ENCODE data around the gene PABPN1L. TPM values are rescaled to one million over a fixed set of nuclear protein-coding genes. Genes with fewer than 3 reads are reported as not detected.
"Not testable (repeated sequence)": the region's sequence is repeated elsewhere in the genome, so short reads cannot be mapped to it uniquely, and the experiment has no call there.

PABPN1L gene
- total RNA-seq, 1 donor from 2014 or later, result not detected

- H3K36me3 Mint-ChIP-seq (ENCODE audit: low read depth), result no peaks in the 10 kb centered on the region
- H3K4me3 Mint-ChIP-seq, result no peak overlapping the region
- H3K27me3 Mint-ChIP-seq (ENCODE audit: low read depth), result no peaks in the 10 kb centered on the region
- no peak overlapping the region for H3K27ac Mint-ChIP-seq (ENCODE audit: unreplicated experiment)
- no peaks in the 10 kb centered on the region for H3K4me1 Mint-ChIP-seq
- no peaks in the 10 kb centered on the region for H3K9me3 Mint-ChIP-seq
- DNase-seq (ENCODE audit: low read depth, low spot score), result no peak
- TF ChIP-seq, protein P1, sequence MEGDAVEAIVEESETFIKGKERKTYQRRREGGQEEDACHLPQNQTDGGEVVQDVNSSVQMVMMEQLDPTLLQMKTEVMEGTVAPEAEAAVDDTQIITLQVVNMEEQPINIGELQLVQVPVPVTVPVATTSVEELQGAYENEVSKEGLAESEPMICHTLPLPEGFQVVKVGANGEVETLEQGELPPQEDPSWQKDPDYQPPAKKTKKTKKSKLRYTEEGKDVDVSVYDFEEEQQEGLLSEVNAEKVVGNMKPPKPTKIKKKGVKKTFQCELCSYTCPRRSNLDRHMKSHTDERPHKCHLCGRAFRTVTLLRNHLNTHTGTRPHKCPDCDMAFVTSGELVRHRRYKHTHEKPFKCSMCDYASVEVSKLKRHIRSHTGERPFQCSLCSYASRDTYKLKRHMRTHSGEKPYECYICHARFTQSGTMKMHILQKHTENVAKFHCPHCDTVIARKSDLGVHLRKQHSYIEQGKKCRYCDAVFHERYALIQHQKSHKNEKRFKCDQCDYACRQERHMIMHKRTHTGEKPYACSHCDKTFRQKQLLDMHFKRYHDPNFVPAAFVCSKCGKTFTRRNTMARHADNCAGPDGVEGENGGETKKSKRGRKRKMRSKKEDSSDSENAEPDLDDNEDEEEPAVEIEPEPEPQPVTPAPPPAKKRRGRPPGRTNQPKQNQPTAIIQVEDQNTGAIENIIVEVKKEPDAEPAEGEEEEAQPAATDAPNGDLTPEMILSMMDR (conservative IDR thresholded peaks at IDR 0.05), result no peak
Measured at GRCh38 chr16:88824256-88825077, 42.0 kb downstream of the PABPN1L start.

DNA sequence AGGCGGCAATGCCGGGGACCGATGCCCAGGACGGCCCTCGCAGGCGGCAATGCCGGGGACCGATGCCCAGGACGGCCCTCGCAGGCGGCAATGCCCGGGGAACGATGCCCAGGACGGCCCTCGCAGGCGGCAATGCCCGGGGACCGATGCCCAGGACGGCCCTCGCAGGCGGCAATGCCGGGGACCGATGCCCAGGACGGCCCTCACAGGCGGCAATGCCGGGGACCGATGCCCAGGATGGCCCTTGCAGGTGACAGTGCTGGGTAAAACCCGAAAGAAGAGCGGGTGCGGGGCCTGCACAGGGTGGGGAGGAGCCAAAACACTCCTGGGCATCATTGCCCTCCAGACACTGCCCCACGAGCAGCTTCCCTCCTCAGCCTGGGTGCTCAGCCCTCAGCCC is 42.8 kb downstream of the PABPN1L start:
- DNase-seq (ENCODE audit: low read depth, low spot score); H3K27me3 Mint-ChIP-seq (ENCODE audit: low read depth); H3K9me3 Mint-ChIP-seq; H3K36me3 Mint-ChIP-seq (ENCODE audit: low read depth); H3K4me1 Mint-ChIP-seq; H3K27ac Mint-ChIP-seq (ENCODE audit: unreplicated experiment); H3K4me3 Mint-ChIP-seq: not testable (repeated sequence)

GRCh38 chr16:88822281-88823040 is 44.0 kb downstream of the PABPN1L start:
- DNase-seq (ENCODE audit: low read depth, low spot score), result no peak
- H3K4me1 Mint-ChIP-seq, result no peaks in the 10 kb centered on the region
- TF ChIP-seq, protein P1 (conservative IDR thresholded peaks at IDR 0.05), result no peak

DNA sequence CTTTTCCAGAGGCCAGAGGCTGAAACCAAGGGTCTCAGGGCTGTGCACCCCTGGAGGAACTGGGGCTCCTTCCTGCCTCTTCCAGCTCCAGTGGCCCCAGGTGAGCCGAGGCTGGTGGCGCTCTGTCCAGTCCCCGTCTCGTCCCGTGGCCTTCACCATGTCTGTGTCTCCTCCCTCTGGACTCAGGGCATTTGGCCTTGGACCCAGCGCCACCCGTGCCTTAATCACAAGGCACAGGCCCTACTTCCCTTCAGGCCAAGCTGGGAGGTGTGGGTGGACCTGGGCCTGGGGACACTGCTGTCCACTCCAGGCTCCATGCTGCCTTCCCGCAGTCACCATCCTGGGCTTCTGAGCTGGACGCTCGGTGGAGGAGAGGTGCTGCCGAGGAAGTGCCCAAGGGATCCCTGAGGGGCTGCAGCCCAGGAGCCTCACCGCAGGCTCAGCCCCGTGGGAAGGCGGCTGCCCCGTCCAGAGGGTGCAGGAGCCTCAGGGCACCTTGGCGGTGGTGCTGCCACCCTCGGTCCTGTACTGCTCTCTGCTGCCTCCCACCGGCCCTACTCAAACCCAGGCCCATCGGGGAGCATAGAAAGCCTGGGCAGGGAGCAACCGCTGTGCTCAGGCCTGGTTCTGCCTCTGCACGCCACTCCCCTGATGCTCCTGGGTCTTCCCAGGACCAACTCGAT is 45.2 kb downstream of the PABPN1L start:
- TF ChIP-seq, protein P1 (conservative IDR thresholded peaks at IDR 0.05), result no peak
- H3K36me3 Mint-ChIP-seq (ENCODE audit: low read depth), result no peaks in the 10 kb centered on the region
- H3K4me3 Mint-ChIP-seq, result no peak overlapping the region
- no peaks in the 10 kb centered on the region for H3K27me3 Mint-ChIP-seq (ENCODE audit: low read depth)
- no peak for DNase-seq (ENCODE audit: low read depth, low spot score)
- no peaks in the 10 kb centered on the region for H3K9me3 Mint-ChIP-seq
- no peak overlapping the region for H3K27ac Mint-ChIP-seq (ENCODE audit: unreplicated experiment)
- H3K4me1 Mint-ChIP-seq, result no peaks in the 10 kb centered on the region

More at GRCh38 chr16:88822281-88823040, 44.0 kb downstream of the PABPN1L start:
- Mint-ChIP-seq H3K27me3 (ENCODE audit: low read depth) (no peaks in the 10 kb centered on the region), H3K9me3 (no peaks in the 10 kb centered on the region), H3K27ac (ENCODE audit: unreplicated experiment) (no peak overlapping the region), H3K36me3 (ENCODE audit: low read depth) (no peaks in the 10 kb centered on the region), H3K4me3 (no peak overlapping the region)

GRCh38 chr16:88820385-88821025 is 46.0 kb downstream of the PABPN1L start:
- TF ChIP-seq, protein P1 (conservative IDR thresholded peaks at IDR 0.05), result no peak
- Mint-ChIP-seq H3K9me3 (no peaks in the 10 kb centered on the region), H3K27me3 (ENCODE audit: low read depth) (no peaks in the 10 kb centered on the region), H3K36me3 (ENCODE audit: low read depth) (no peaks in the 10 kb centered on the region), H3K27ac (ENCODE audit: unreplicated experiment) (no peak overlapping the region), H3K4me1 (no peaks in the 10 kb centered on the region), H3K4me3 (no peak overlapping the region)
- DNase-seq (ENCODE audit: low read depth, low spot score), result no peak
